GM21723 (cell line): Measurements from ENCODE around the gene MCF2L2.

Source experiments
- ATAC-seq: cut with Tn5 transposase; IDR thresholded peaks from one replicate; pipeline ENCODE4 v1.9.1; 2021; ENCODE audit warnings: mild to moderate bottlenecking, moderate library complexity; ENCODE audit not compliant: unreplicated experiment

MCF2L2 gene

DNA sequence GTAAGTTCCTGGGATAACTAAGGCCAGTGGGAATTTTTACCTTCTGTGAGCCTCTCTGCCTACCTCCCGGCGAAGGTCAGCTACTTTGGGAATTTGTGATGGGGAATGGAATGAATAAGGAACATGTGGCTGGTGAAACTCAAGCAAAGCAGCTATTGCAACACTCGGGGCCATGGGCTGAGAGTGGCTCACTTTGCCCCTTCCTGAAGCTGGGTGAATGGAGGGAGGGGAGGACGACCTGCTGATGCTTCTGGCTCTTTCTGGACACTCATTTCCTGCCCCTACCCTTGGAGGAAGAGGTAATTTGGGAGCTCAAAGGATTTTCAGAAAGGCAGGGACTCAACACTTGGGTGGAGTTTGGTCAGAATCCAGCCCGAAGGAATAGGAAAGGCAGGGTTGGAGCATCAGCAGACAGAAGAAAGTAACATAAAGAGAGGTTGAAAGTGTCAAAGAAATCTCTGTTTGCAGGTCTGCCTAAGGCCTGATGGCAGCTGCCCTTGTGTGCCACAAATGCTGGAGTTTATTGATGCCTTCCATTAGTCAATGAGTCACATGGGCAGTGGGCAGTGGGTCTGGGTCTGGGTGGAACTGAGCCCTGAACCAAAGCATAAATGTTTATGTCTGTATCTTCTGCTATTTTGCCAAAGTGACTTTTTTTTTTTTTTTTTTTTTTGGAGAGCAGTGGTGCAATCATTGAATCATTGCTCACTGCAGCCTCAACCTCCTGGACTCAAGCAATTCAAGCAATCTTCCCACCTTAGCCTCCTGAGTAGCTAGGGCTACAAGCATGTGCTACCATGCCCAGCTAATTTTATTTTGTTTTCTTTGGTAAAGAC is 278.3 kb downstream of the MCF2L2 start:
- ATAC-seq: no peak

DNA sequence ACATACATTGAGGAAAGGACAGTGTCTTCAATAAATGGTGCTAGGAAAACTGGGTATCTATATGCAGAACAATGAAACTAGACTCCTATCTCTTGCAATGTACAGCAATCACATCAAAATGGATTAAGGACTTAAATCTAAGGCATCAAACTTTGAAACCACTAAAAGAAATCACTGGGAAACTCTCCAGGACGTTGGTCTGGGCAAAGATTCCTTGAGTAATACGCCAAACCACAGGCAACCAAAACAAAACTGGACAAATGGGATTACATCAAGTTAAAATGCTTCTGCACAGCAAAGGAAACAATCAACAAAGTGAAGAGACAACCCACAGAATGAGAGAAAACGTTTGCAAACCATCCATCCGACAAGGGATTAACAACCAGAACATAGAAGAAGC is 280.4 kb downstream of the MCF2L2 start:
- no peak for ATAC-seq

DNA sequence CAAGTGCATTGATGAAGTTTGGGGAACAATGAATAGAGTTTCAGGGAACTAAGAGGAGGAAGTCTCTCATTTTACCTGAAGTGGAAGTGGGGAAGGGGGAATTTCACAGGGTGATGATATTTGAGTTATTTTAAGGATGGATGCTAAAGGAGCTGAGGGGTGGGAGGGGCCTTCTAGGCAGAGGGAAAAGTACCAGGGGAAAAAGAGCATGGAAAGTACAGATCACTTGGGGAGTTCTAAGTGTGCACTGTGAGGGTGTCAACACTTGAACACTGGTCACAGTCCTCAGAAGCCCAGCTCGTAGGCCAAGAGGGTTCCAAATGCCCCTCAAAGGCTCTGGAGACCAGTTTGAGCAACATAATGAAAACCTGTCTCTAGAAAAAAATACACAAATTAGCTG is 284.1 kb downstream of the MCF2L2 start:
- no peak for ATAC-seq

DNA sequence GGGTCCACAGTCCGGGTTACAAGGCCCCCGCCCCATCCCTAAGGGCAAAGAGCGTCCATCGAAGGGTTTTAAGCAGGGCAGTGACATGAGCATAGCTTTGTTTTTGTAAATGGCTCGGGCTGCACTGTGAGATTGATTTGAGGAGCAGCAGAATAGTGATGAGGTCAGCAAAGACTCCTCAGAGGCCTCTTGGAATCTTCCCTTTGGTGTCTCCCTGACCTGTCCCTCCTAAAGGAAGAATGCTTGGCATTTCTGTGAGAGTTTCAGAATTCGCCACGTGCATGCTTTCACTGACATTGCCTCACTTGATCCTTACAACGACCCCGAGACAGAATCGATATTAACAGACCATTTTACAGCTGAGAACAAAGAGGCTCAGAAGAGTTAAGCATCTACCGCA is 286.2 kb downstream of the MCF2L2 start:
- ATAC-seq: no peak

DNA sequence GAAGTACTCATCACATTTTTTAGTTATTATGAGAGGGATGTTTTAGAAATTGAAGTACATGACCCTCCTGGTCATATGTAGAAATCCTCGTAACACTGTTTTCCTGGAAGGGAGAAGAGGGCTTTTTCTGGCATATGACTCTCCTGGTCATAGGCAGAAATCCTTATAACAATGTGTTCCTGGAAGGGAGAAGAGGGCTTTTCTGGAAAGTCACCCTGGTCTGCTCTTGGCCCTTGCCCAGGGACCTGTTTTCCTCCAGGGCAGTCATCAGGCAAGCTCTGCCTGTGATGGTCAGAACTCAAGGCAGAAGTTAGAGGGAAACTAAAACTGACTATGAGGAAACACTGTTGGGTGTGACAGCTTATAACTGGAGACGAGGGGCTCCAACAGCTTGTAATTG is 293.6 kb downstream of the MCF2L2 start:
- no peak for ATAC-seq

DNA sequence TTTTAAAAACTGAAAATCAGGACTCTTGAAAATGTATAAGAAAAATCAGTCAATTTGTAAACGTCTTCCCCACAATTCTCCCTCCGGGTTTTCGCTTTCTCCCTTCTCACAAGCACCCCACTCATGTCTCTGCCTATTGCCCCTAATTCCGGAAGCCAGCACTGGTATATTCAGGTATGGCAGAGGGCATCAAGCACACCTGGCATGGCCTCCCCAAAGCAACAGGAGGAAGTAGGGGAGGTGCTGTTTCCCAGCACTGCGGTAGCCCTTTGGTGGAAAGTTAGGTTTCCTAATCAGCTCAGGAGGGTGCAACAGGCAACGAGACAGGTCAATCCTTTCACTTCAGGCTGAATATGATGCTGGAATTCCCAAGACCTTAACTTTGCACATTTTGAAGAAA is 296.0 kb downstream of the MCF2L2 start:
- ATAC-seq: no peak

DNA sequence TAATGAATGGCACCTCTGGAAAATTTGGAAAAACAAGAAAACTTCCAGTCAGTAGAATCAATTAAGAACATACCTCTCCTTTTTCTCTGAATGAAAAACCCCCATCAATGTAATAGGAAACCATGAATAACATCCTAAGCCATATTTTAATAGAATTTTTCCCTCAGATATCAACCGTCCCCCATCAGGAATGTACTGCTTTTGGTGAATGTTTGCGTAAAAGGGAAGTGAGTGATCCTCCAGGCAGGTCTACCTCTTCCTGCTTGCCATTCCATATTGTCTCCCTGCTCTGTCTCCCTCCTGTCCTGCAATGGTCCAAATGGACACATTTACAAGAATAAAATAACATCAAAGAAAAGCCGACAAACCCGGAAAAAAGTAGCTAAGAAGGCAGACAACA is 296.7 kb downstream of the MCF2L2 start:
- ATAC-seq: no peak

DNA sequence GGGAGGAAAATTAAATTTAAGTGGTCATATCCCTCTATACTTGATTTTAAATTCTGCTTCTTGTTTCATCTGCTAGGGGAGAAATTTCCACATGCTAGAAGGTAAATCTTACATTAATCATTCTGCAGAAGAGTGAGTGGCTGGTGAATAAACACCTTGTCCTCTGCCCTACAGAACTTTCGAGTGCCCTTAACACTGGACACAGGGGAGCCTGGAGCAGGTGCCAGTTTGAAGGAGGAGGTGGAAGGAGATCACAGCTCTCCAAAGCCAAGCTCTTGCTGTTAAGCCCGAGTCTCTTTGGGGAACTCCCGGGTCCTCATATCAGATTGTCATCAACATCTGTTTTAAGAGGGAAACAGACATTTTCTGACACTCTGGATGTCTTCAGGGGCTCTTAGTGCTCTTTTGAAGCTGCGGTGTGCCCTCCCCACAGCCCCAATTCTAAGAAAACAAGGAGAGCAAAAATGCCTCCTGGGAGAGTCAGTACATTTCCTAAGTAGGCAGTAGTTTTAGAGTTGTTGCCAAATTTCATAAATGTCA is 297.2 kb downstream of the MCF2L2 start:
- ATAC-seq: no peak

DNA sequence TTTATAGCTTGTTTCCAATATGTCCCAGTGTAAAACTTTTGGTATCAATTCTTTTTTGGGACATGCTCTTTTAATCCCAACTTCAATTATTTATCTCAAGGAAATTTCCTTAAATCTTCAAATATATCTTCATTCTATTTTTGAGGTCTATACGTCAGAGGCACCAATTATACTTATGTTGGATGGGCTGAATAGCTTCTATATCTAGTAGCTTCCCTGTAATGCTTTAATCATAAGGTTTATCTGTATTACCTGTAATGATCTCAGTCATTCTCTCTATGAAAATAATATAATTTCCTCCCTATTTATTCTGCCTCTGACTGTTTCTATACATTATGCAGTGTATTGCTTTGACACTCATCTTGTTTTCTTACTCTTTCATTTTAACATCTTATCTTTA is 299.2 kb downstream of the MCF2L2 start:
- no peak for ATAC-seq

DNA sequence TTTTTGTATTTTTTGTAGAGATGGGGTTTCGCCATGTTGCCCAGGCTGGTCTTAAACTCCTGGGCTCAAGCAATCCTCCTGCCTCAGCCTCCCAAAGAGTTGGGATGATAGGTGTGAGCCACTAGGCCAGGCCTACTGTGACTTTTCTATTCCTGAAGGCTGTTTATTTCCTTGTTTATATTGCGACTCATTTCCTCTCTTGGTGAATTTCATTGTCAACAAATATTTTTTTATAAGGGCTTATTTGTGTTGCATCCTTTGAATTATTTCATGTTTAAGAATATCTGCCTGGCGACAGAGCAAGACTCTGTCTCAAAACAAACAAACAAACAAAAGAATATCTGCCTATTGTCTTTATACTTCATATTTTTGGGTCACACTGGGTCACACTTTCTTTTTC is 299.7 kb downstream of the MCF2L2 start:
- ATAC-seq: no peak
